HUES48 (cell line): ENCODE measurements around the gene SLC24A4.

ENCODE experiments used
- H3K27ac ChIP-seq: one replicate; pipeline ENCODE4 v1.7.0; 2013; ENCODE audit warnings: low read depth, low read length, inconsistent platforms
- H3K27me3 ChIP-seq: 2 replicates; pipeline ENCODE4 v1.6.1; 2013; ENCODE audit warnings: mild to moderate bottlenecking, low read length; ENCODE audit not compliant: control insufficient read depth, insufficient read depth
- H3K36me3 ChIP-seq: 2 replicates; pipeline ENCODE4 v1.6.1; 2013; ENCODE audit warnings: low read length; ENCODE audit not compliant: control insufficient read depth, insufficient read depth
- H3K4me1 ChIP-seq: 2 replicates; pipeline ENCODE4 v1.6.1; 2013; ENCODE audit warnings: mild to moderate bottlenecking, low read length; ENCODE audit not compliant: control insufficient read depth, insufficient read depth
- H3K4me3 ChIP-seq: 2 replicates; pipeline ENCODE4 v1.5.1; 2013; ENCODE audit warnings: mild to moderate bottlenecking, low read depth, low read length
- H3K9ac ChIP-seq: 2 replicates; pipeline ENCODE4 v1.6.1; 2013; ENCODE audit warnings: mild to moderate bottlenecking, low read depth, low read length, moderate library complexity
- H3K9me3 ChIP-seq: 2 replicates; pipeline ENCODE4 v1.6.1; 2013; ENCODE audit warnings: low read length; ENCODE audit not compliant: control insufficient read depth, insufficient read depth

Gene SLC24A4

GRCh38 chr14:92539419-92539818, 216.5 kb downstream of the SLC24A4 start:
- Histone ChIP-seq H3K4me1 (no peaks in the 10 kb centered on the region), H3K36me3 (no peaks in the 10 kb centered on the region), H3K27ac (no peak overlapping the region), H3K27me3 (no peaks in the 10 kb centered on the region), H3K9ac (no peak overlapping the region), H3K9me3 (no peaks in the 10 kb centered on the region), H3K4me3 (no peak overlapping the region)

DNA sequence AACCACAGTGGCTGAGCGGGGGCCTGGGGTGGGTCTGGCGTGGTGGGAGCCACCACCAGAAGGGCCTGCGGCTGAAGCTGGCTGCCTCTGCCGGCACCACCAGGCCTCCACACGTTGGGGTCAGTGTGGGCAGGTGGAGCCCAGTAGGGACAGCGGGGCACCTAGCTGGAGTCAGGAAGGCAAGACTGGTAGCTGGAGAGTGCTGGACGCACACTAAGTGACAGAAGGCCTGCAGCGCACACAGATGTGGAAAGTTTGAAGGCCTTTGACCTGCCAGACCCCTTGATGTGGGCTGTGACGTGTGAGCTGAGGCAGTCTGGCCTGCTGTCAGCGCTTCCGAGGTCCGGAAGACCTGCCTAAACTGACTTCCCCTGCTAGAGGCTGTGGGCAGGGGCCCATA, 216.9 kb downstream of the SLC24A4 start:
- Histone ChIP-seq H3K4me3 (no peak overlapping the region), H3K9me3 (no peaks in the 10 kb centered on the region), H3K36me3 (no peaks in the 10 kb centered on the region), H3K9ac (no peak overlapping the region), H3K4me1 (no peaks in the 10 kb centered on the region), H3K27me3 (no peaks in the 10 kb centered on the region), H3K27ac (no peak overlapping the region)

GRCh38 chr14:92540472-92541048, 217.6 kb downstream of the SLC24A4 start:
- Histone ChIP-seq H3K4me1 (no peaks in the 10 kb centered on the region), H3K27ac (no peak overlapping the region), H3K36me3 (no peaks in the 10 kb centered on the region), H3K9me3 (no peaks in the 10 kb centered on the region), H3K27me3 (no peaks in the 10 kb centered on the region), H3K9ac (no peak overlapping the region), H3K4me3 (no peak overlapping the region)

GRCh38 chr14:92542766-92543554, 220.0 kb downstream of the SLC24A4 start:
- no peak overlapping the region for H3K27ac ChIP-seq
- no peak overlapping the region for H3K4me3 ChIP-seq
- no peaks in the 10 kb centered on the region for H3K27me3 ChIP-seq
- no peaks in the 10 kb centered on the region for H3K9me3 ChIP-seq
- H3K4me1 ChIP-seq: no peaks in the 10 kb centered on the region
- H3K36me3 ChIP-seq: no peaks in the 10 kb centered on the region
- no peak overlapping the region for H3K9ac ChIP-seq

GRCh38 chr14:92544051-92544720, 221.2 kb downstream of the SLC24A4 start:
- H3K36me3 ChIP-seq: no peaks in the 10 kb centered on the region
- no peak overlapping the region for H3K4me3 ChIP-seq
- no peak overlapping the region for H3K9ac ChIP-seq
- no peak overlapping the region for H3K27ac ChIP-seq
- no peaks in the 10 kb centered on the region for H3K27me3 ChIP-seq
- no peaks in the 10 kb centered on the region for H3K4me1 ChIP-seq
- H3K9me3 ChIP-seq: no peaks in the 10 kb centered on the region

- H3K27me3 ChIP-seq: no peaks in the 10 kb centered on the region
- H3K4me1 ChIP-seq: no peaks in the 10 kb centered on the region
- H3K27ac ChIP-seq: no peak overlapping the region
- no peaks in the 10 kb centered on the region for H3K9me3 ChIP-seq
- no peak overlapping the region for H3K4me3 ChIP-seq
- H3K9ac ChIP-seq: no peak overlapping the region
- no peaks in the 10 kb centered on the region for H3K36me3 ChIP-seq
These were observed 223.5 kb downstream of the SLC24A4 start for GRCh38 chr14:92546347-92547053.

- no peak overlapping the region for H3K9ac ChIP-seq
- H3K36me3 ChIP-seq: no peaks in the 10 kb centered on the region
- H3K9me3 ChIP-seq: no peaks in the 10 kb centered on the region
- H3K27me3 ChIP-seq: no peaks in the 10 kb centered on the region
- no peak overlapping the region for H3K27ac ChIP-seq
- no peak overlapping the region for H3K4me3 ChIP-seq
- no peaks in the 10 kb centered on the region for H3K4me1 ChIP-seq
These were observed 226.3 kb downstream of the SLC24A4 start for GRCh38 chr14:92549105-92549858.

GRCh38 chr14:92549859-92550230, 226.9 kb downstream of the SLC24A4 start:
- Histone ChIP-seq H3K27ac (no peak overlapping the region), H3K4me1 (no peaks in the 10 kb centered on the region), H3K27me3 (no peaks in the 10 kb centered on the region), H3K9ac (no peak overlapping the region), H3K4me3 (no peak overlapping the region), H3K36me3 (no peaks in the 10 kb centered on the region), H3K9me3 (no peaks in the 10 kb centered on the region)
